ENCODE measurements around the gene FNBP1. TPM values are rescaled to one million over a fixed set of nuclear protein-coding genes. Genes with fewer than 3 reads are reported as not detected.

Gene FNBP1
- total RNA-seq, 1 experiment from 2014 or later, result 36.5 TPM

DNA sequence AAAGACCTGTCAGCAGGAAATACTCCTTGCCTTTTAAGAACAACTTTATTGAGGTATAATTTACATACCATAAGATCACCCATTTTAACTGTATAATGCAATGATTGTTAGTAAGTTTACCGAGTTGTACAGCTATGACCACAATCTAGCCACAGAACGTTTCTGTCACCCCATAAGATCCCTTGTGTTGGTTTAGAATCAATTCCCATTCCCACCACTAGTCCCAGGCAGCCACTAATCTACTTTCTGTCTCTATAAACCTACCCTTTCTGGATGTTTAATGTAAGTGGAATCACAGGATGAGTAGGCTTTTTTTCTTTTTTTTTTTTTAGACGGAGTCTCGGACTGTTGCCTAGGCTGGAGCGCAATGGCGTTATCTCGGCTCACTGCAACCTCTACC, 15.2 kb upstream of the FNBP1 start:
- Histone ChIP-seq H2BK12ac (ENCODE audit: insufficient read length, low read depth, low read length) (no peak overlapping the region), H2BK15ac (ENCODE audit: low read depth, low read length) (no peak overlapping the region), H3K4me1 (ENCODE audit: insufficient read depth, low read length) (no peaks in the 10 kb centered on the region), H3K9ac (ENCODE audit: extremely low read depth, insufficient read length, low read length) (no peak overlapping the region), H3K27me3 (ENCODE audit: insufficient read depth, low read length) (no peaks in the 10 kb centered on the region), H4K20me1 (ENCODE audit: control insufficient read depth, insufficient read depth, insufficient read length) (no peaks in the 10 kb centered on the region), H3K14ac (ENCODE audit: insufficient read depth, low read length) (no peak overlapping the region), H2BK120ac (ENCODE audit: low read depth, low read length, poor library complexity, severe bottlenecking) (no peak overlapping the region), H4K8ac (replicated peaks; ENCODE audit: insufficient read length, low read depth, low read length) (no peak overlapping the region), H3K18ac (ENCODE audit: insufficient read length, low read depth, low read length) (no peak overlapping the region), H3K79me1 (ENCODE audit: insufficient read depth, low read depth, low read length, poor library complexity, severe bottlenecking) (peaks cover 3% of the 10 kb centered on the region), H4K91ac (ENCODE audit: insufficient read length, low read depth, low read length) (no peak overlapping the region), H3K4me2 (ENCODE audit: insufficient read depth, insufficient read length, low read length) (no peak overlapping the region), H2AFZ (ENCODE audit: low read length) (no peak overlapping the region), H3K4ac (ENCODE audit: low read depth, low read length) (no peak overlapping the region), H3K56ac (ENCODE audit: insufficient read length, low read depth, low read length) (no peak overlapping the region), H2BK5ac (ENCODE audit: insufficient read length, low read length) (no peak overlapping the region), H3K27ac (ENCODE audit: insufficient read length, low read depth, low read length) (no peak overlapping the region), H2AK5ac (ENCODE audit: insufficient read length, low read length) (no peak overlapping the region), H2BK20ac (ENCODE audit: low read depth, low read length, poor library complexity, severe bottlenecking) (no peak overlapping the region), H3K9me3 (ENCODE audit: control insufficient read depth, low read depth, low read length) (no peaks in the 10 kb centered on the region), H3T11ph (ENCODE audit: low read length) (no peak overlapping the region), H4K5ac (ENCODE audit: insufficient read length, low read depth, low read length) (no peak overlapping the region), H3K23ac (ENCODE audit: insufficient read length, low read depth, low read length) (no peak overlapping the region), H3K79me2 (ENCODE audit: insufficient read depth, low read length) (peaks cover 2% of the 10 kb centered on the region; the same call in 1 of the 2 replicates), H3K23me2 (ENCODE audit: insufficient read length, low read depth, low read length, poor library complexity, severe bottlenecking) (peaks cover 7% of the 10 kb centered on the region)
- TF ChIP-seq, protein P1, sequence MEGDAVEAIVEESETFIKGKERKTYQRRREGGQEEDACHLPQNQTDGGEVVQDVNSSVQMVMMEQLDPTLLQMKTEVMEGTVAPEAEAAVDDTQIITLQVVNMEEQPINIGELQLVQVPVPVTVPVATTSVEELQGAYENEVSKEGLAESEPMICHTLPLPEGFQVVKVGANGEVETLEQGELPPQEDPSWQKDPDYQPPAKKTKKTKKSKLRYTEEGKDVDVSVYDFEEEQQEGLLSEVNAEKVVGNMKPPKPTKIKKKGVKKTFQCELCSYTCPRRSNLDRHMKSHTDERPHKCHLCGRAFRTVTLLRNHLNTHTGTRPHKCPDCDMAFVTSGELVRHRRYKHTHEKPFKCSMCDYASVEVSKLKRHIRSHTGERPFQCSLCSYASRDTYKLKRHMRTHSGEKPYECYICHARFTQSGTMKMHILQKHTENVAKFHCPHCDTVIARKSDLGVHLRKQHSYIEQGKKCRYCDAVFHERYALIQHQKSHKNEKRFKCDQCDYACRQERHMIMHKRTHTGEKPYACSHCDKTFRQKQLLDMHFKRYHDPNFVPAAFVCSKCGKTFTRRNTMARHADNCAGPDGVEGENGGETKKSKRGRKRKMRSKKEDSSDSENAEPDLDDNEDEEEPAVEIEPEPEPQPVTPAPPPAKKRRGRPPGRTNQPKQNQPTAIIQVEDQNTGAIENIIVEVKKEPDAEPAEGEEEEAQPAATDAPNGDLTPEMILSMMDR (conservative IDR thresholded peaks at IDR 0.05), result peak; percentile 58
- Mint-ChIP-seq H3K27me3 (ENCODE audit: low read depth) (no peaks in the 10 kb centered on the region), H3K36me3 (ENCODE audit: insufficient read depth in 1 of 3, low read depth in 3 of 3) (peaks cover 2 to 7% (median 6%) of the 10 kb centered on the region in 3 experiments; a peak in 4 of 7 replicates), H3K9me3 (no peaks in the 10 kb centered on the region), H3K4me1 (0 out of 4 replicates have a peak, but pooled peaks cover 0 to 5% of the 10 kb centered on the region in 2 experiments), H3K4me3 (no peak overlapping the region), H3K27ac (no peak overlapping the region)
- WGBS (ENCODE audit: extremely low coverage, insufficient read length, low lambda C conversion rate), result no CpG with 5 or more reads among the region's 7 CpGs
- no peak for DNase-seq
